GM21786 (cell line): ENCODE data around the gene CES2.
"Not testable (repeated sequence)": the region's sequence is repeated elsewhere in the genome, so short reads cannot be mapped to it uniquely, and the experiment has no call there.

Experiments used
- ATAC-seq: cut with Tn5 transposase; IDR thresholded peaks from one replicate; pipeline ENCODE4 v1.9.1; 2021; ENCODE audit not compliant: unreplicated experiment

Gene CES2

GRCh38 chr16:66950971-66951790, 15.9 kb downstream of the CES2 start:
- no peak for ATAC-seq

- no peak for ATAC-seq
Observed at GRCh38 chr16:66952430-66953110, 17.3 kb downstream of the CES2 start.

- no peak for ATAC-seq
Observed at GRCh38 chr16:66953462-66954096, 18.3 kb downstream of the CES2 start.

- ATAC-seq = peak; percentile 44
Observed at GRCh38 chr16:66954097-66954659, 18.9 kb downstream of the CES2 start.

GRCh38 chr16:66955363-66956153, 20.2 kb downstream of the CES2 start:
- not testable (repeated sequence) for ATAC-seq

- ATAC-seq = not testable (repeated sequence)
Observed at GRCh38 chr16:66956154-66956457, 20.8 kb downstream of the CES2 start.

GRCh38 chr16:66958857-66959703, 23.8 kb downstream of the CES2 start:
- no peak for ATAC-seq

- no peak for ATAC-seq
Observed at GRCh38 chr16:66959704-66960161, 24.4 kb downstream of the CES2 start.

- ATAC-seq = no peak
Observed at GRCh38 chr16:66960270-66960669, 25.0 kb downstream of the CES2 start.

GRCh38 chr16:66961065-66961744, 25.9 kb downstream of the CES2 start, which contains the start of gene CES3:
TSS of gene CES3 (plus strand) at chr16:66961266. CDS start at chr16:66961308, 42 bp downstream.
- peak; percentile 86 for ATAC-seq

GRCh38 chr16:66961914-66962313, 26.6 kb downstream of the CES2 start:
- ATAC-seq = no peak

GRCh38 chr16:66964049-66964448, 28.7 kb downstream of the CES2 start:
- ATAC-seq = no peak

- no peak for ATAC-seq
Observed at GRCh38 chr16:66968847-66969246, 33.5 kb downstream of the CES2 start.

- no peak for ATAC-seq
Observed at GRCh38 chr16:66970775-66971720, 35.7 kb downstream of the CES2 start.

GRCh38 chr16:66972983-66973382, 37.7 kb downstream of the CES2 start:
- ATAC-seq = no peak

- ATAC-seq = no peak
Observed at GRCh38 chr16:66973716-66974115, 38.4 kb downstream of the CES2 start.

- not testable (repeated sequence) for ATAC-seq
Observed at GRCh38 chr16:66974156-66974931, 39.0 kb downstream of the CES2 start.
